SU-DHL-6 (cell line): ENCODE data around the gene HK3.

Experiments used
- H2AFZ ChIP-seq: fragments of 200-600 bp; sonication (generic); 2 replicates; pipeline ENCODE4 v1.6.1; 2014; ENCODE audit warnings: low read depth, mild to moderate bottlenecking, moderate library complexity, mixed read lengths, antibody characterized with exemption, low read length; ENCODE audit not compliant: severe bottlenecking
- H3F3A ChIP-seq: fragments of 200-600 bp; shearing (Covaris generic); 2 replicates; pipeline ENCODE4 v1.6.0; 2016; ENCODE audit warnings: antibody characterized with exemption, mild to moderate bottlenecking; ENCODE audit not compliant: insufficient read depth
- H3K27ac ChIP-seq: fragments of 200-600 bp; sonication (generic); 2 replicates; pipeline ENCODE4 v1.5.1; 2016; ENCODE audit warnings: low read depth, mild to moderate bottlenecking, low read length, moderate library complexity, mixed read lengths
- H3K27me3 ChIP-seq: fragments of 200-600 bp; sonication (generic), shearing (Covaris generic); 2 replicates; pipeline ENCODE4 v1.6.0; 2014; ENCODE audit warnings: mild to moderate bottlenecking, low read length
- H3K36me3 ChIP-seq: fragments of 200-600 bp; sonication (generic); 2 replicates; pipeline ENCODE4 v1.6.1; 2014; ENCODE audit warnings: mild to moderate bottlenecking, low read length, mixed read lengths
- H3K4me2 ChIP-seq: fragments of 300-600, 200-600 bp; shearing (Covaris generic), sonication (generic); 2 replicates; pipeline ENCODE4 v1.6.0; 2014; ENCODE audit warnings: low read length, low read depth, mild to moderate bottlenecking; ENCODE audit not compliant: poor library complexity, severe bottlenecking
- H3K4me3 ChIP-seq: fragments of 200-600 bp; sonication (generic); 2 replicates; pipeline ENCODE4 v1.5.1; 2014; ENCODE audit warnings: antibody characterized with exemption, low read length, mild to moderate bottlenecking, mixed read lengths; ENCODE audit not compliant: insufficient read depth, poor library complexity, severe bottlenecking
- H3K79me2 ChIP-seq: fragments of 200-600 bp; sonication (generic); 2 replicates; pipeline ENCODE4 v1.6.1; 2014; ENCODE audit warnings: mild to moderate bottlenecking, low read length, moderate library complexity; ENCODE audit not compliant: insufficient read depth
- H3K9ac ChIP-seq: fragments of 200-600 bp; sonication (generic); 2 replicates; pipeline ENCODE4 v1.7.0; 2014; ENCODE audit warnings: mild to moderate bottlenecking, low read length
- H3K9me2 ChIP-seq: fragments of 200-600 bp; sonication (generic); replicated peaks from 2 replicates; pipeline ENCODE4 v1.6.1; 2014; ENCODE audit warnings: low read length; ENCODE audit not compliant: insufficient read depth
- H3K9me3 ChIP-seq: fragments of 200-600 bp; sonication (generic); 2 replicates; pipeline ENCODE4 v1.6.1; 2014; ENCODE audit warnings: low read length, mixed read lengths; ENCODE audit not compliant: insufficient read depth
- H4K20me1 ChIP-seq: fragments of 200-600 bp; sonication (generic); 2 replicates; pipeline ENCODE4 v1.6.1; 2014; ENCODE audit warnings: low read depth, mild to moderate bottlenecking, antibody characterized with exemption, low read length, moderate library complexity, mixed read lengths
- CTCF ChIP-seq: fragments of 200-600 bp; sonication (generic); IDR thresholded peaks from one replicate; pipeline ENCODE4 v1.5.1; 2017; ENCODE audit warnings: antibody characterized with exemption, mild to moderate bottlenecking, low read length, moderate library complexity; ENCODE audit not compliant: insufficient read depth, poor library complexity, severe bottlenecking
- EZH2phosphoT487 ChIP-seq: fragments of 200-600 bp; sonication (generic), shearing (Covaris generic); conservative IDR thresholded peaks from 2 replicates; pipeline ENCODE4 v1.6.1; 2018; ENCODE audit warnings: mild to moderate bottlenecking, antibody characterized with exemption, low read length, moderate library complexity, mixed read lengths

Gene HK3

GRCh38 chr5:176906126-176906525 is 7.0 kb upstream of the HK3 start:
- H3K27me3 ChIP-seq: no peaks in the 10 kb centered on the region
- H4K20me1 ChIP-seq: no peaks in the 10 kb centered on the region
- no peak overlapping the region for H2AFZ ChIP-seq
- no peak overlapping the region for H3K9ac ChIP-seq
- no peak for TF ChIP-seq CTCF
- no peak for TF ChIP-seq EZH2phosphoT487
- H3K9me3 ChIP-seq: no peaks in the 10 kb centered on the region
- no peak overlapping the region for H3K4me2 ChIP-seq
- H3K79me2 ChIP-seq: no peaks in the 10 kb centered on the region
- H3F3A ChIP-seq: peaks cover 6% of the 10 kb centered on the region; the same call in 1 of the 2 replicates
- H3K36me3 ChIP-seq: peaks cover 44% of the 10 kb centered on the region
- no peak overlapping the region for H3K27ac ChIP-seq
- H3K4me3 ChIP-seq: no peak overlapping the region
- no peaks in the 10 kb centered on the region for H3K9me2 ChIP-seq

DNA sequence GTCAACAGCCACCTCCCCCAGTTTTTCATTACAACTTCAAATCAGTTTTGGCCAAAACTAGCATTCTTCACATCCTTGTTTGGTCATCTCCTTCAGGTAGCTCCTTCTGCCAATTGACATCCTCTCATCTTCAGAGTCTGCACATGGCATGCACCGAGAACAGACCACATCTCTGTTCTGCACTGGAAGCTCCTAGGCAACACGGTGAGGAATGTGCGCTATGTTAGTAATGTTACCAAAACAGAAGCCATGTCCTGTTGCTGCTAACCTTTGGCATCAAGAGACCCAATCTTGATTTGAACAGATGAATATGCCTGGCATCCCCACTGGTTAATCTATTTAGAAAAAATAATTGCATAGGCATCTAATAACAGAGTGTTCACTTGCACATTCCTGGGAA is 5.1 kb upstream of the HK3 start:
- TF ChIP-seq EZH2phosphoT487: no peak

DNA sequence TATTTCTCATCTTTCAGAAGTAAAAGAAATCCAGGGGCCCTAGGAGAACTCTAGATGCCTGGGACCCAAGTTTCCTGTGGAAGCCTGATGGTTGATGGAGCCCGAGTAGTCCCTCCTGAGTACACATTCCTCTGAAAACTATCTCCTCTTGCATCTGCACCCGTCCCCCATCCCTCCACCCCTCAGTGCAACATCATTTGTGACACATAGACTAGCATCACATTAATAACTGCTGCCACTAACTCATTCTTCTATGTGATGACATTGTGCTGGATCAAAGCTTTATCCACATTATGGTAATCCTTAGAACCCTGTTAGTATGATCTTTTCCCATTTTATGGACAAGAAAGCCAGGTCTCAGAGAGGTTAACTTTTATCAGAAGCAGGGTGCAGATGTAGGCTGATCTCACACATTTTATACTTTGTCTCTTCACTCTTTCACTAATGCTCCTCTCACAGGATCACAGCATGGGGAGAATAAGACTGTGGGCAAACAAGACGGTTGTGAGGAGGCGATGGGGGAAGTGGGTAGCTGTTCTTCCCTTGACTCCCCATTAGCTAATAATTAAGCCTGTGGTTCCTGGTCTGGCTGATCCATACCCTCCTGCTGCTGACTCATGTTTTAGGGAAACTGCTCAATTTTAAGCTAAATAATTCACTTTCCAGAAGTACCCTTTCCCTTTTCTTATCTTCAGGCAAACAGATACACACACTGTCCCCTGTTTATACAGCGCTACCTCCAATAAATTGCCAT is 3.9 kb upstream of the HK3 start:
- Histone ChIP-seq H3K79me2 (no peaks in the 10 kb centered on the region), H3K4me2 (no peak overlapping the region), H3K9me3 (no peaks in the 10 kb centered on the region), H3K9me2 (no peaks in the 10 kb centered on the region), H3K9ac (no peak overlapping the region), H4K20me1 (no peaks in the 10 kb centered on the region), H3F3A (peaks cover 6% of the 10 kb centered on the region; the same call in 1 of the 2 replicates), H3K27ac (no peak overlapping the region), H3K36me3 (peaks cover 34% of the 10 kb centered on the region), H3K4me3 (no peak overlapping the region), H2AFZ (no peak overlapping the region), H3K27me3 (no peaks in the 10 kb centered on the region)
- TF ChIP-seq CTCF: no peak
- no peak for TF ChIP-seq EZH2phosphoT487

More for the DNA sequence above, 5.1 kb upstream of the HK3 start:
- no peaks in the 10 kb centered on the region for H3K9me3 ChIP-seq
- H4K20me1 ChIP-seq: no peaks in the 10 kb centered on the region
- H3K9me2 ChIP-seq: no peaks in the 10 kb centered on the region
- no peaks in the 10 kb centered on the region for H3K79me2 ChIP-seq
- H3K27me3 ChIP-seq: no peaks in the 10 kb centered on the region
- H3K9ac ChIP-seq: no peak overlapping the region
- no peak overlapping the region for H3K4me2 ChIP-seq
- H3K36me3 ChIP-seq: peaks cover 37% of the 10 kb centered on the region
- peaks cover 6% of the 10 kb centered on the region; the same call in 1 of the 2 replicates for H3F3A ChIP-seq
- H3K27ac ChIP-seq: no peak overlapping the region
- no peak overlapping the region for H2AFZ ChIP-seq
- no peak overlapping the region for H3K4me3 ChIP-seq

DNA sequence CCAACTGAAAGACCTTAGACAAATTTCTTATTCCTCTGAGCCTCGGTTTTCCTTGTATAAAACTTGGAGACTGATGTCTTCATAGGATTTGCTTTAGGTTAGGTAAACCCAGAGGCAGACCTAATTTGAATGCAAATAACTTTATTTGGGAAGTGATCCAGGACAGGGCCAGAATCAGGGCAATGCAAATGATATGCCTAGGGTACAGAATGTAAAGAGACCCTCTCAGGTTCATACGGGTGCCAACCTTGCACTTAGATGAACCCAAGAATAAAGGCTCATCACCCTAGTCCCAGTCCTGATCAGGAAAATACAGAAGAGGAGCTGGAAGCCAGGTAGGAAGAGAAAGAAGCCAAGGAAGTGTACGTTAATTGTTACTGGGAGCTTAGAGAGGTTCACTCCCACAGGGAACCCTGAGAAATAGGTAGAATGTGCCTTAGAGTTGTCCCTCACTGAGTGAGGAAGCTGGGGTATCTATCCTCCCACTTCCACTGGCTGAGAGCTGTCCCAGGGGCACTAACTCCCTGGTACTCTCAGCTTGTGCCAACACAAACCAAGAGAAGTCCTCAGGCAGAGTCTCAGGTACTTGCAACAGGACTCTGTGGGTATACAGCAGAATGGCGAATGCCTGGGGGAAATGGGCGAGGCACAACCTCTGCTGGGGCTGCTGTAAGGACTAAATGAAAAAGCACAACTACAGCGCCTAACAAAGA is 3.1 kb upstream of the HK3 start:
- no peak overlapping the region for H3K9ac ChIP-seq
- peaks cover 6% of the 10 kb centered on the region; the same call in 1 of the 2 replicates for H3F3A ChIP-seq
- H3K27ac ChIP-seq: no peak overlapping the region
- no peaks in the 10 kb centered on the region for H3K27me3 ChIP-seq
- no peaks in the 10 kb centered on the region for H3K79me2 ChIP-seq
- no peaks in the 10 kb centered on the region for H4K20me1 ChIP-seq
- TF ChIP-seq CTCF (no peak), EZH2phosphoT487 (no peak)
- no peaks in the 10 kb centered on the region for H3K9me2 ChIP-seq
- peaks cover 26% of the 10 kb centered on the region for H3K36me3 ChIP-seq
- no peak overlapping the region for H2AFZ ChIP-seq
- H3K4me3 ChIP-seq: no peak overlapping the region
- no peaks in the 10 kb centered on the region for H3K9me3 ChIP-seq
- no peak overlapping the region for H3K4me2 ChIP-seq
